Activated T-cell treated with anti-CD3 and anti-CD28 coated beads for 1 hour (primary cell): Measurements from ENCODE around the gene VENTX.

ENCODE experiments used
- DNase-seq: peaks from one replicate; pipeline ENCODE4 v3.0.0-alpha.2; 2020; ENCODE audit warnings: low read depth

The VENTX gene

GRCh38 chr10:133201948-133202725 is 35.5 kb upstream of the VENTX start:
- DNase-seq, result no peak

- no peak for DNase-seq
These were observed 34.6 kb upstream of the VENTX start for GRCh38 chr10:133202778-133203651.

DNA sequence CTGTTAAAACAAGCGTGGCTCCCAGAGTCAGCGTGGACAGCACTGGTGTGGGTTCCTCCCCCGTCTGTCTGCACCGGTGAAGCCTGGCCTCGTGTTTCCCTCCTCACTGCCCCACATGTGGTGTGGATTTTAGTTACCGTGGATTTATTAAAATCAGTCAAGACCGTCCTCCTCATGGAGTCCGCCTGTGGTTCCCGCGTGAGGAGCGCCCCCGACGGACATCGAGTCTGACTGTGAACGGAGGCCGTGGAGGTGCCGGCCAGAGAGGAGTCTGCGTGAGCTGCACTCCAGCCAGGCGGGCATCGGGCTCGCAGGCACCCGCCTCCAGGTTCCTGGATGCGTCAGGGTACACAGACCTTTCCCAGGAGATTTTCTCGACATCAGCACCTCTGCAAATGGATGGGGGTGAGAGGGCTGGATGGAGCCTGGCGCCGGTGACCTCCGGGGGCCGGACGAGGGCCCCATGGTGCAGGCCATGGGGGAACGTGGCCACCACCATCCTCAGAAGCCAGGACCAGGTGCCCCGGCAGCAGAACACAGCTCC is 33.9 kb upstream of the VENTX start:
- DNase-seq, result no peak

DNA sequence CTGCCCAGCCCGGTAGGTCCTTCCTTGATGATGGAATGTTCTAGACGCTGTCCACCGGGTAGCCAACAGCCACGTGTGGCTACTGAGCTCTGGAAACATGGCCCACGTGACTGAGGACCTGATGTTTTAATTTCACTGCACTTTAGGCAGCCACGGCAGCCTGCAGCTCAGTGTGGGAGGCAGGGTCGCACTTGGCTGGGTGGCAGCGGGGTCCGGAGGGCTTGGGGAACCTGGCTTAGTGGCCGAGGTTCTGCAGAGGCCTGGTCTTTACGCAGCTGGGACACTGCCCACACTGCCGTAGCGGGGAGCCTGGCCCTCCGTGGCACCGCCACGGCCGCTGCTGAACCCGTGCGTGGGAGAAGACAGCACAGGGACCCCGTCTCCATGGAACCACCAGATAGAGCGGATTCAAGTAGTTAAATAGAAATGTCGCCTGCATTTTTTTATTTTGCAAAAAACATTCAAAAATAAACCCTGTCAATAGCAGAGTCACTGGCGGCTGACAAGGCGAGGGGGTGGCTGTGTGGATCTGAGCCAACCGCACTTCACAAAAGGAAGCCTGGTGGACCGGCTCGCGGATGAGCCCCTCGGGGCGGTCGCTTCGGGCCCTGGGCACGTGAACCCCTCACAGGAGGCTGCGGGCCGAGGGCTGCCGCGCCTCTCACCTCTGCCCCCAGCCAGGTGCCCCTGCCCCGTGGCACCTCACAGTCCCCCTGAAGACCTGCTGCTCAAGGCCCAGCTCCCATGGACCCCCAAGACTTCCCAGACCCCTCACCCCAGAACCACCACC is 33.2 kb upstream of the VENTX start:
- no peak for DNase-seq

- DNase-seq, result no peak
These were observed 32.5 kb upstream of the VENTX start for GRCh38 chr10:133205146-133205545.

DNA sequence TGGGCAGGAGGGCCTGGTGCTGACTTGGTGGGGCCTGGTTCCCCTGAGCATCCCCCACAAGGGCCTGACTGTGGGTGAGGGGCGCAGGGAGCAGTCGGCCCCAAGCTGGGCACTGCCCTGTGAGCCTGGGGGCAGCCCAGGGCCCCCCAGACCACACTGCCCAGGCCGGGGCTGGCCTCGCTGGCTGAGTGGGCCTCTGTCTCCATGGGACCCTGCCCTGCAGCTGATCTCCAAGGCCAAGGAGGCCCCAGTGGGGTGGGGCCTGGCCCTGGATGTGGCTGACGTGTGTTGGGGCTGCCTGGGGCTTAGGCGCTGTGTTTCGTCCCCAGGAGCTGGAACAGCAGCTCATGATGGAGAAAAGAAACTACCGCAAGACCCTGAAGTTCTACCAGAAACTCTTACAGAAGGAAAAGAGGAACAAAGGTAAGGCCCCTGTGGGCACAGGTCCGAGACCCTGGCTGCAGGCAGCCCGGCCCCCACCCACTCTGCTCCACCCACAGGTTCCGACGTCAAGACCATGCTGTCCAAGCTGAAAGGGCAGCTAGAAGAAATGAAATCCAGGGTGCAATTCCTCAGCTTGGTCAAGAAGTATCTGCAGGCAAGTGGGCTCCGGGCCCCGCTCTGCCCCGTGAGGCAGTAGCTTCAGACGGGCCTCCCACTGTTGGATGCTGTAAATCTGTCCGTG is 31.2 kb upstream of the VENTX start:
- DNase-seq, result no peak

DNA sequence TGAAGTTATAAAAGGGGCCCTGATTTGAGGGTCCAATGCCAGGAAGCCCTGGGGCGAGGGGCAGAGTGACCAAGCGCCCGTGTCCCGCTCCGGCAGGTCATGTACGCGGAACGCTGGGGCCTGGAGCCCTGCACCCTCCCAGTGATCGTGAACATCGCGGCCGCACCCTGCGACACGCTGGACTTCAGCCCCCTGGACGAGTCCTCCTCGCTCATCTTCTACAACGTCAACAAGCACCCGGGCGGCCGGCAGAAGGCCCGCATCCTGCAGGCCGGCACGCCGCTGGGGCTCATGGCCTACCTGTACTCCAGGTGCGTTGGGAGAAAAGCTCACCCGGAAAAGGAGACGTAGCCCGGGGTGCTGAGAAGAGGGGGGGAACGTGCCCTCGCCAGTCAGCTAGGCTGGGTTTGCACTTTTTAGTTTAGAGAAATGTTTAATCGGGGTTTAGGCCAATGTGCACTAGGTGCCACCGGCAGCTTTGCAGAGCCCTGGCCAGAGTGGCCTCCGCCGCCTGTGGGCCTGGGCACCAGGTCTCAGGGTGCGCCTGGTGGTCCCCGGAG is 30.5 kb upstream of the VENTX start:
- no peak for DNase-seq

DNA sequence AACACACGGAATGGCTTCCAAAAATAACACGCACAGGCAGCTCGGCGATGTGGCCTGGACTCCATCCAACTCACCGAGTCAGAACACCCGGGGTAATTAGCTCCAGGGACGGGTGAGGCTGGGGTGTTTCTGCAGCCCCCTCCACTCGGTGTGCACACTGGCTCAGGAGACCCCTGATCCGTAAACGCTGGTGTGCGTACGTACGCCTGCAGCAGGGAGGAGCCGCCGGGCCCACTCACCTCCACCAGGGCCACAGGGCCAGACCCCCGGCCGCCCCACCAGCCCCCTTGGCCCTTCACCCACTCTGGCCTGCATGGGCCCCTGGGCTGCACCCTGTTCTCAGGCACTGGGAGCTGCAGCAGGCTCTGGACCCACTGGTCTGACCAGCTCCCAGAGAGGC is 30.0 kb upstream of the VENTX start:
- DNase-seq, result no peak

- DNase-seq, result no peak
These were observed 29.2 kb upstream of the VENTX start for GRCh38 chr10:133208466-133208865.

GRCh38 chr10:133209117-133209516 is 28.5 kb upstream of the VENTX start:
- DNase-seq, result no peak

GRCh38 chr10:133209641-133210040 is 28.0 kb upstream of the VENTX start:
- DNase-seq, result no peak

DNA sequence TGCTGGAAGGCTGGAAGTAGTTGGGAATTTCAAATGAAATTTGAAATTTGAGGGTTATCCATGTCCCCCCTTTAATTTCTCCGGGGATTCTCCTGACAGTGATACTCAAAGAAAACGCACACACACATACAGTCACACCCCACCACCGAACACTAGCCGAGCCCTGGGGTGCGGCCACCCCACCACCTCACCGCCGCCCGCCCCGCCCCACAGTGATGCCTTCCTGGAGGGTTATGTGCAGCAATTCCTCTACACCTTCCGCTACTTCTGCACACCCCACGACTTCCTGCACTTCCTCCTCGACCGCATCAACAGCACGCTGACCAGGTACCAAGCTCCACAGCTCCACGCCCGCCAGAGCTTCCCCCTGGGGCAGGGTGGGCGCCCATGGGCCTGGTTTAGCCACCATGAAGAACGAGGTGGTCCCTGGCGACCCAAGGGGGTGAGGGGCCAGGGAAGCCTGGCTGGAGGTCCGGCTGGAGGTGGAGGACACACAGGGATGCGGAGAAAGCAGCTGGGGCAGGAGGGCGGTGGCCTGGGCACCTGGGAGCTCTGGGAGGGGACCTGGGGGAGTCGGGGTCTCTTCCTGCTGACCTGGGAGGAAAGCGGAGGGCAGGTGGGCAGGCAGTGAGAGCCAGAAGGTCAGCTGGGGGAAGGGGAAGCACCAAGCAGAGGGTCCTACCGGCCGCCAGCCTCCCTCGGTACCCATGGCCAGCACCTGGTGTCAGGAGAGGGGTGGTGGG is 27.1 kb upstream of the VENTX start:
- no peak for DNase-seq

DNA sequence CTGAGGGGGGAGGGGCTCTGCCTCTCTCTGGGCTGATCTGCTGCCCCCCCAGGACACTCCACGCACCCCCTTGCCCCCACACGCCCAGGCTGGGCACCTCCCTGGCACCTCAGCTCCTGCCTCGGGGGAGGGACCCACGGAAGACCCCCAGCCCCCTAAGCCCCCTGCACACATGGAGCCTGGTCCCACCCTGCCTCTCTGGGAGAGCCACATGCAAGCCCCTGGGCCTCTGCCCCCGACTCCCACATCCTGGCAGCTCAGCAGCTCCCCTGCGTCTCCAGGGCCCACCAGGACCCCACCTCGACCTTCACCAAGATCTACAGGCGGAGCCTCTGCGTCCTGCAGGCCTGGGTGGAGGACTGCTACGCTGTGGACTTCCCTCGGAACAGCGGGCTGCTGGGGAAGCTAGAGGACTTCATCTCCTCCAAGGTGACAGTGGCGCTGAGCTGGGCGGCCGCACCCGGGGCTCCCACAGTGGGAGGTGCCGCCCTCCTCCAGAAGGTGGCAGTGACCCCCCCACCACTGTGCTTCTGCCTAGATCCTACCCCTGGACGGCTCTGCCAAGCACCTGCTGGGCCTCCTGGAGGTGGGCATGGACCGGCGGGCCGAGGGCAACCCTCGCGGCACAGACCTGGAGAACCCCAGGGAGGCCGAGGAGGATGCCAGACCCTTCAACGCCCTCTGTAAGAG is 26.4 kb upstream of the VENTX start:
- no peak for DNase-seq

- no peak for DNase-seq
These were observed 25.4 kb upstream of the VENTX start for GRCh38 chr10:133211959-133212852.

DNA sequence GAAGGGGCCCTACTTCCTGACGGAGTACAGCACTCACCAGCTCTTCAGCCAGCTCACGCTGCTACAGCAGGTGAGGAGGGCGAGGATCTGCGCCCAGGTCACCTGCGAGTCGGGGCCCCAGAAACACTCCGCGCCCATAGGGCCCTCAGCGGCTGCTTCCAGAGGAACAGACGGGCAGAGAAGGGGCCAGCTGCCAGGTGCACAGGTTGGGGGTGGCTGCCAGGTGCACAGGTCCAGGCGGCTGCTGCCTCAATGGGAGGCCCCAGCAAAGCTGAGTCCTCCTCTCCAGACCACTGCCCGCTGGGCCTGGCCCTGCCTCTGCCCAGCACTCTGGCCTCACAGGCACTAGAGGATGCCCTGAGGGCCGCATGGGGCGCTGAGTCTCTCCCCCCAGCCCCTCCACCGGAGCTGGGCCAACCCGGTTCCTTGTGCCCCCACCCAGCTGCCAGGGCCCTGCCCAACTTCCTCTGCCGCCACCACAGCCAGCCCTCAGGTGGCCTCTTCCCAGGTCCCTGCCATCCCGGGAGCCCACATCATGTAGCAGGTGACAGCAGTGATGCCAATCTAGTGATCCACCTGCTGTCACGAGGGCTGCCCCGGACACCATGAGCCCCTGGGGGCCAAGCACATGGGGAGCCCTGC is 24.7 kb upstream of the VENTX start:
- no peak for DNase-seq

- no peak for DNase-seq
These were observed 23.8 kb upstream of the VENTX start for GRCh38 chr10:133213641-133214467.
